Measurements from ENCODE around the gene RRAS2.
"Not testable (repeated sequence)": the region's sequence is repeated elsewhere in the genome, so short reads cannot be mapped to it uniquely, and the experiment has no call there.

RRAS2 gene

GRCh38 chr11:14358729-14359439 lies at the start of gene RRAS2:
Gene RRAS2 (minus strand): TSS chr11:14359183. CDS start chr11:14358870, 313 bp downstream.
- peak; percentile 57 to 70 for DNase-seq (ENCODE audit: low read depth in 1 of 2, low spot score in 1 of 2)

- no peak for DNase-seq (ENCODE audit: low read depth in 1 of 2, low spot score in 1 of 2)
These were observed 49.6 kb upstream of the RRAS2 start for GRCh38 chr11:14408612-14409011.

- DNase-seq (ENCODE audit: low read depth in 1 of 2, low spot score in 1 of 2), result not testable (repeated sequence)
These were observed 47.1 kb upstream of the RRAS2 start for GRCh38 chr11:14406116-14406515.

GRCh38 chr11:14403528-14403927 lies 44.5 kb upstream of the RRAS2 start:
- DNase-seq (ENCODE audit: low read depth in 1 of 2, low spot score in 1 of 2), result not testable (repeated sequence)

GRCh38 chr11:14399087-14399486 lies 40.1 kb upstream of the RRAS2 start:
- no peak for DNase-seq (ENCODE audit: low read depth in 1 of 2, low spot score in 1 of 2)

GRCh38 chr11:14396273-14396672 lies 37.3 kb upstream of the RRAS2 start:
- DNase-seq (ENCODE audit: low read depth in 1 of 2, low spot score in 1 of 2), result no peak

GRCh38 chr11:14393889-14394288 lies 34.9 kb upstream of the RRAS2 start:
- no peak for DNase-seq (ENCODE audit: low read depth in 1 of 2, low spot score in 1 of 2)

GRCh38 chr11:14393129-14393528 lies 34.1 kb upstream of the RRAS2 start:
- no peak for DNase-seq (ENCODE audit: low read depth in 1 of 2, low spot score in 1 of 2)

- no peak for DNase-seq (ENCODE audit: low read depth in 1 of 2, low spot score in 1 of 2)
These were observed 31.7 kb upstream of the RRAS2 start for GRCh38 chr11:14390669-14391068.

- no peak for DNase-seq (ENCODE audit: low read depth in 1 of 2, low spot score in 1 of 2)
These were observed 29.4 kb upstream of the RRAS2 start for GRCh38 chr11:14388352-14388751.

- no peak for DNase-seq (ENCODE audit: low read depth in 1 of 2, low spot score in 1 of 2)
These were observed 28.0 kb upstream of the RRAS2 start for GRCh38 chr11:14386895-14387480.

GRCh38 chr11:14386081-14386480 lies 27.1 kb upstream of the RRAS2 start:
- DNase-seq (ENCODE audit: low read depth in 1 of 2, low spot score in 1 of 2), result no peak

- no peak for DNase-seq (ENCODE audit: low read depth in 1 of 2, low spot score in 1 of 2)
These were observed 25.4 kb upstream of the RRAS2 start for GRCh38 chr11:14384338-14384737.

GRCh38 chr11:14381968-14382367 lies 23.0 kb upstream of the RRAS2 start:
- DNase-seq (ENCODE audit: low read depth in 1 of 2, low spot score in 1 of 2), result no peak

GRCh38 chr11:14380947-14381561 lies 22.1 kb upstream of the RRAS2 start:
- DNase-seq (ENCODE audit: low read depth in 1 of 2, low spot score in 1 of 2), result peak in 1 of 2 donors; percentile 8

GRCh38 chr11:14380125-14380936 lies 21.3 kb upstream of the RRAS2 start:
- no peak for DNase-seq (ENCODE audit: low read depth in 1 of 2, low spot score in 1 of 2)

- no peak for DNase-seq (ENCODE audit: low read depth in 1 of 2, low spot score in 1 of 2)
These were observed 19.2 kb upstream of the RRAS2 start for GRCh38 chr11:14378171-14378570.

GRCh38 chr11:14376920-14377319 lies 17.9 kb upstream of the RRAS2 start:
- no peak for DNase-seq (ENCODE audit: low read depth in 1 of 2, low spot score in 1 of 2)

GRCh38 chr11:14374922-14375830 lies 16.2 kb upstream of the RRAS2 start:
- no peak for DNase-seq (ENCODE audit: low read depth in 1 of 2, low spot score in 1 of 2)

GRCh38 chr11:14373941-14374646 lies 15.1 kb upstream of the RRAS2 start:
- no peak for DNase-seq (ENCODE audit: low read depth in 1 of 2, low spot score in 1 of 2)
